ENCODE measurements around the gene MRPS24.

The MRPS24 gene

DNA sequence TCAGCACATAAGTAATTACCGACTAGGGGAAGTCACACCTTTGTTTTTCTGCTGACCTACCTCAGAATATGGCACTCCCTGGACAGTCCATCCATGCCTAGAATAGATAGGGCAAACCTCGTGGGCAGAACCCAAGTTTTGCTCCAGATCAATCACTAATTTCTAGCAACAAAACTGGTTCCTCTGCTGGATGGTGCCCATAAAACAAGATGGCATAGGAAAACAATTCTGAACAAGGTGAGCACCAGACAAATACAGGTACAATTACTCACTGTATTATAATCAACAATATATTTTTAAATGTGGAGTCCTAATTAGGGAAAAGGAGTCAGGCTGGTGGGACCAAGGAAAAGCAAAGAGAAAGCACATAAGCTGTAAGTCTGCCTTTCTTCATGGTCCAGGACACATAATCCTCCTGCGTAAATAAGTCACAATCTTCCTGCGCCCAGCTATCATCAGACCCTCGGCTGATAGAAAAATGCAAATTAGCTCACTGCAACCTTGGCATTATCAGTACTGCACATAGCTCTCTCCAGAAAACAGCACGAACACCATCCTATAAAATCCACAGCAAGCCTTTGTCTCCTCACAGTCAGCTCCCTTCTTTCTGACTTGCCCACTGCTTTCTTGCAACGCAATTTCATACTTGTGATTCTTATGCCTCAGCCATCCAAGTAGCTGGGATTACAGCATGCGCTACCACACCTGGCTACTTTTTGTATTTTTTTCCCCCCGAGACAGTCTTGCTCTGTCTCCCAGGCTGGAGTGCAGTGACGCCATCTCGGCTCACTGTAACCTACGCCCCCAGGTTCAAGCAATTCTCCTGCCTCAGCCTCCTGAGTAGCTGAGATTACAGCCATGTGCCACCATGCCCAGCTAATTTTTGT is 22.0 kb upstream of the MRPS24 start:
- no peak overlapping the region for H3K4me3 ChIP-seq (ENCODE audit: low read depth, low read length)
- no peak overlapping the region for H3K27ac ChIP-seq
- no peak for TF ChIP-seq CTCF (IDR thresholded peaks at IDR 0.05; ENCODE audit: low read depth, low read length, missing control alignments)
- H3K27me3 ChIP-seq (replicated peaks): no peaks in the 10 kb centered on the region
- in situ Hi-C loops (cut with HindIII; ENCODE audit: low pct_ligation_motif_present, low sequenced_read_pairs): no loop called here
- H3K36me3 ChIP-seq (replicated peaks): no peaks in the 10 kb centered on the region
- DNase-seq: no peak

DNA sequence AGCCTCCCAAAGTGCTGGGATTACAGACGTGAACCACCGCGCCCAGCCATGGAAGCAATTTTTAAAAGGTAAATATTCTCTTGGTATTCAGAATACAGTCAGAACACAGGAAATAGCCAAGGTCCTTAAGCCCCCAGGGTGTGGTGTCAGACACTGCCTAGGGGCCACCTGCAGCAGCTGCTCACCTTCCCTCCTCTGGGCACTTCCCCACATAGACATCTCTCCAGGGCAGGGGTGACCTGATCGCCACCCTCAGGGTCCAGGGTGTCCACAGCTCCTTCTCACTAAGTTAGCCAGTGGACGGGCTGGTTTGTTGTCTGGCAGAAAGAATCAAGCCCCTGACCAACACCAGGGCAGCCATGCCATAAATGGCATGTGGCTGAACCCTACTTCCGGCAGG is 21.2 kb upstream of the MRPS24 start:
- H3K27me3 ChIP-seq (replicated peaks): no peaks in the 10 kb centered on the region
- TF ChIP-seq CTCF (IDR thresholded peaks at IDR 0.05; ENCODE audit: low read depth, low read length, missing control alignments): no peak
- H3K27ac ChIP-seq: no peak overlapping the region
- no peaks in the 10 kb centered on the region for H3K36me3 ChIP-seq (replicated peaks)
- no peak for DNase-seq
- H3K4me3 ChIP-seq (ENCODE audit: low read depth, low read length): no peak overlapping the region
- in situ Hi-C loops (cut with HindIII; ENCODE audit: low pct_ligation_motif_present, low sequenced_read_pairs): no loop called here

DNA sequence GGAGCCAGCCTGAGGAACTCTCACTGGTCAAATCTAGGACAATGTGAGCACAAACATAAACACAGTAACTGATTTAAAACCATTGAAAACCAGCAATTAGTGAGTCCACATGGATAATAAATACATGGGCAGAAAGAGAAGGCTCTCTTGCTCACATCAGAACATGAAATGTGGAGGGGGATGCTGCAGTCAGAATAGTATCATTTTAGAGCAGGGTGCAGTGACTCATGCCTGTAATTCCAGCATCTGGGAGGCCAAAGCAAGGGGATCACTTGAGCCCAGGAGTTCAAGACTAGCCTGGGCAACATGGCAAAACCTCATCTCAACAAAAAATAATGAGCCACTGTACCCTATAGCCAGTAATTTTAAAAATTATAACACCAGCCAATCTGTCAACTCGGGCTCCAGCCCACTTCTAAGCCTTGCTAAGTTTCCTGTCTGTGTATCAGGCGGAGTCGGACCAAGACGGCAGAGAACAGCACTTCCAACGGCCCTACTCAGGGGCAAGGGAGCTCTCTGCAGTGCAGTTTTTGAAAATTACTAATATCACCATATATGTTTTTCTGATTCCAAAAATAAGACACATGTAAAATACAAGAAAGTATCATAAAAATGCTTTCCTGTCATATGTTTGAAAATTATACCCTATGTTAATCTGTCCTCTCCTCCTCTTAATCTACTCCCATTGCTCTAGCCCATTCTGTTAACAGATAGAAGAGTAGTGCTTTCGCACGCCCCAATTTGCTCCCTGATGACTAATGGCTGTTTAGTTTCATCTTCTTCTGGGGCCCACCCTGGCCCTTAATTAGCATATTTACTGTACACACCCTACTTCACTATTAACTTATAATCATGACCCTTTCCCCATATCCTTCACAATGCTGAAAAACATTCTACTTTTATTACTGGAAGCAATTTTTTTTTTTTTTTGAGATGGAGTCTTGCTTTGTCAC is 20.0 kb upstream of the MRPS24 start:
- H3K27ac ChIP-seq: no peak overlapping the region
- in situ Hi-C loops (cut with HindIII; ENCODE audit: low pct_ligation_motif_present, low sequenced_read_pairs): no loop called here
- H3K36me3 ChIP-seq (replicated peaks): peaks cover 5% of the 10 kb centered on the region
- no peak for DNase-seq
- TF ChIP-seq CTCF (IDR thresholded peaks at IDR 0.05; ENCODE audit: low read depth, low read length, missing control alignments): no peak
- no peak overlapping the region for H3K4me3 ChIP-seq (ENCODE audit: low read depth, low read length)
- no peaks in the 10 kb centered on the region for H3K27me3 ChIP-seq (replicated peaks)

DNA sequence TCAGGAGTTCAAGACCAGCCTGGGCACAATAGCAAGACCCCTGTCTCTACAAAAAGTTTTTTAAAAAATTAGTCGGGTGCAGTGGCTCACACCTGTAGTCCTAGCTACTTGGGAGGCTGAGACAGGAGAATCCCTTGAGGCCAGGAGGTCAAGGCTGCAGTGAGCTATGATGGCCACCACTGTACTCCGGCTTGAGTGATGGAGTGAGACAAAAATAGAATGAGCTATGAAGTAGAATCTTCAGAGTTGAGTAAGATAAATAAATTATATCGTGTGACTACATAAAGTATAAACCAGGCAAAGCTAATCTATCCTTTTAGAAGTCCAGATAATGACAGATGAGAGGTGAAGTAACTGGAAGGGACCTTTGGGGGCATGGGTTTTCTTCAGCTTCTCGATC is 15.3 kb upstream of the MRPS24 start:
- in situ Hi-C loops (cut with HindIII; ENCODE audit: low pct_ligation_motif_present, low sequenced_read_pairs): no loop called here
- peaks cover 5% of the 10 kb centered on the region for H3K36me3 ChIP-seq (replicated peaks)
- H3K27me3 ChIP-seq (replicated peaks): no peaks in the 10 kb centered on the region
- TF ChIP-seq CTCF (IDR thresholded peaks at IDR 0.05; ENCODE audit: low read depth, low read length, missing control alignments): no peak
- DNase-seq: no peak
- no peak overlapping the region for H3K27ac ChIP-seq
- H3K4me3 ChIP-seq (ENCODE audit: low read depth, low read length): no peak overlapping the region

DNA sequence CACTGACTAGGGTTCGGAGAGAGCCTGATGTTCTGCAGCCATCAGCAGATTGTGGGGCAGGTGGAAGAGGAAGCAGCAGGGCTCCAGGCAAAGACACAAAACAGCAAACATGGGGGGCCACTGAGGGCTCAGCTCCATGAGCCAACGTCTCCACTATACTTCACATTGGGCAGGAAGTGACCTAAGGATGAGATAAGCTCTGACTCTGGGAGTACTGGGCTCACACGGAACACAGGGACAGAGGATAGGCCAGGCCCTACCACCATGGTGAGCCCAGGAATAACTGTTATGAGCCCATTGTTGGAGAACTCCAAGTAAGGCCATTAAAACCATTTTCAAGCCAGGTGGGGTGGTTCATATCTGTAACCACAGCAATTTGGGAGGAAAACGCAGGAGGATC is 14.9 kb upstream of the MRPS24 start:
- Histone ChIP-seq H3K27me3 (replicated peaks) (no peaks in the 10 kb centered on the region), H3K27ac (no peak overlapping the region), H3K4me3 (ENCODE audit: low read depth, low read length) (no peak overlapping the region), H3K36me3 (replicated peaks) (peaks cover 6% of the 10 kb centered on the region)
- in situ Hi-C loops (cut with HindIII; ENCODE audit: low pct_ligation_motif_present, low sequenced_read_pairs): no loop called here
- TF ChIP-seq CTCF (IDR thresholded peaks at IDR 0.05; ENCODE audit: low read depth, low read length, missing control alignments): no peak
- DNase-seq: no peak
